ENCODE data around the gene TXNRD1. TPM values are rescaled to one million over a fixed set of nuclear protein-coding genes. Genes with fewer than 3 reads are reported as not detected.

The TXNRD1 gene
- total RNA-seq, 2 donors from 2014 or later = 83.4 to 144 TPM

DNA sequence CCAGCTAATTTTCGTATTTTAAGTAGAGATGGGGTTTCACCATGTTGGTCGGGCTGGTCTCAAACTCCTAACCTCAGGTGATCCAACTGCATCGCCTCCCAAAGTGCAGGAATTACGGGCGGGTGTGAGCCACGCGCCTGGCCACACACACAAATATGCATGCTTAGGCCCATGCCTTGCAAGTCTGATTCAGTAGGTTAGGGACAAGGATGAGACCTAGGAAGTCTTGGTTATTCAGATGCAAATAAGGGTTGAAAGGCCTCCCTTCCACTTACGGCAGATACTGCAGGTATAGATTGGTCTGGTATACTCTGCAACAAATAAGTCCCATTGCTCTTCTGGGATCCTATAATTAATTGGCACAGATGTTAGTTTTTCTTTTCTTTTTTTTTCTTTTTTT lies 32.9 kb downstream of the TXNRD1 start:
- Histone ChIP-seq H3K4me1 (ENCODE audit: control insufficient read depth, insufficient read depth, low read length) (no peaks in the 10 kb centered on the region), H3K9ac (ENCODE audit: extremely low read depth, low read length, poor library complexity, severe bottlenecking) (no peak overlapping the region), H3K36me3 (ENCODE audit: control insufficient read depth, insufficient read depth, low read length) (no peaks in the 10 kb centered on the region), H3K9me3 (ENCODE audit: control insufficient read depth, low read length) (no peaks in the 10 kb centered on the region), H3K27ac (ENCODE audit: low read depth, low read length) (no peak overlapping the region), H3K27me3 (ENCODE audit: control insufficient read depth, insufficient read depth, low read length, poor library complexity, severe bottlenecking) (no peaks in the 10 kb centered on the region), H3K4me3 (ENCODE audit: low read length) (no peak overlapping the region)
- H3K9me3 Mint-ChIP-seq = no peaks in the 10 kb centered on the region
- H3K27ac Mint-ChIP-seq = no peak overlapping the region
- H3K36me3 Mint-ChIP-seq (ENCODE audit: low read depth) = no peaks in the 10 kb centered on the region
- peaks cover 13% of the 10 kb centered on the region for H3K4me1 Mint-ChIP-seq
- no peak overlapping the region for H3K4me3 Mint-ChIP-seq
- DNase-seq = peak; percentile 75
- 87 to 90% methylated on average over 5 to 8 of the region's 8 CpGs for WGBS, 2 experiments (ENCODE audit: insufficient coverage in 1 of 2, insufficient read length in 1 of 2)
- TF ChIP-seq, protein P1, sequence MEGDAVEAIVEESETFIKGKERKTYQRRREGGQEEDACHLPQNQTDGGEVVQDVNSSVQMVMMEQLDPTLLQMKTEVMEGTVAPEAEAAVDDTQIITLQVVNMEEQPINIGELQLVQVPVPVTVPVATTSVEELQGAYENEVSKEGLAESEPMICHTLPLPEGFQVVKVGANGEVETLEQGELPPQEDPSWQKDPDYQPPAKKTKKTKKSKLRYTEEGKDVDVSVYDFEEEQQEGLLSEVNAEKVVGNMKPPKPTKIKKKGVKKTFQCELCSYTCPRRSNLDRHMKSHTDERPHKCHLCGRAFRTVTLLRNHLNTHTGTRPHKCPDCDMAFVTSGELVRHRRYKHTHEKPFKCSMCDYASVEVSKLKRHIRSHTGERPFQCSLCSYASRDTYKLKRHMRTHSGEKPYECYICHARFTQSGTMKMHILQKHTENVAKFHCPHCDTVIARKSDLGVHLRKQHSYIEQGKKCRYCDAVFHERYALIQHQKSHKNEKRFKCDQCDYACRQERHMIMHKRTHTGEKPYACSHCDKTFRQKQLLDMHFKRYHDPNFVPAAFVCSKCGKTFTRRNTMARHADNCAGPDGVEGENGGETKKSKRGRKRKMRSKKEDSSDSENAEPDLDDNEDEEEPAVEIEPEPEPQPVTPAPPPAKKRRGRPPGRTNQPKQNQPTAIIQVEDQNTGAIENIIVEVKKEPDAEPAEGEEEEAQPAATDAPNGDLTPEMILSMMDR (conservative IDR thresholded peaks at IDR 0.05) = no peak
- H3K27me3 Mint-ChIP-seq (ENCODE audit: insufficient read depth) = no peaks in the 10 kb centered on the region

DNA sequence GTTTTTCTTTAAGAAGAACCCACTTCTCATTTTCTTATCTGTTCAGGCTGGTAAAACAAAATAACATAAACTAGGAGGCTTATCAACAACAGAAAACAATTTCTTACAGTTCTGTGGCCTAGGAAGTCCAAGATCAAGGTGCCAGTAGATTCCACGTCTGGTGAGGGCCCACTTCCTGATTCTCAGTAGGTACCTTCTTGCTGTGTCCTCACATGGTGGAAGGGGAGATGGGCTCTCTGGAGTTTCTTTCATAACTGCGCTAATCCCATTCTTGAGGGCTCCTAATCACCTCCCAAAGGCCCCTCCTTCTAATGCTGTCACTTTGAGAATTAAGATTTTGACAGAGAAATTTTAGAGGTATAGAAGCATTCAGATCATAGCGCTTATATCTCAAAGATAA lies 33.4 kb downstream of the TXNRD1 start:
- Mint-ChIP-seq H3K9me3 (no peaks in the 10 kb centered on the region), H3K27me3 (ENCODE audit: insufficient read depth) (no peaks in the 10 kb centered on the region), H3K4me3 (no peak overlapping the region), H3K4me1 (peaks cover 10% of the 10 kb centered on the region), H3K36me3 (ENCODE audit: low read depth) (no peaks in the 10 kb centered on the region), H3K27ac (no peak overlapping the region)
- H3K9ac ChIP-seq (ENCODE audit: extremely low read depth, low read length, poor library complexity, severe bottlenecking) = no peak overlapping the region
- 83% methylated on average over 2 of the region's 3 CpGs; no CpG with 5 or more reads in 1 of the 2 experiments for WGBS, 2 experiments (ENCODE audit: insufficient coverage in 1 of 2, insufficient read length in 1 of 2)
- TF ChIP-seq, protein P1 (conservative IDR thresholded peaks at IDR 0.05) = no peak
- H3K36me3 ChIP-seq (ENCODE audit: control insufficient read depth, insufficient read depth, low read length) = no peaks in the 10 kb centered on the region
- no peak overlapping the region for H3K4me3 ChIP-seq (ENCODE audit: low read length)
- no peaks in the 10 kb centered on the region for H3K4me1 ChIP-seq (ENCODE audit: control insufficient read depth, insufficient read depth, low read length)
- no peaks in the 10 kb centered on the region for H3K27me3 ChIP-seq (ENCODE audit: control insufficient read depth, insufficient read depth, low read length, poor library complexity, severe bottlenecking)
- H3K9me3 ChIP-seq (ENCODE audit: control insufficient read depth, low read length) = no peaks in the 10 kb centered on the region
- H3K27ac ChIP-seq (ENCODE audit: low read depth, low read length) = no peak overlapping the region
- no peak for DNase-seq

DNA sequence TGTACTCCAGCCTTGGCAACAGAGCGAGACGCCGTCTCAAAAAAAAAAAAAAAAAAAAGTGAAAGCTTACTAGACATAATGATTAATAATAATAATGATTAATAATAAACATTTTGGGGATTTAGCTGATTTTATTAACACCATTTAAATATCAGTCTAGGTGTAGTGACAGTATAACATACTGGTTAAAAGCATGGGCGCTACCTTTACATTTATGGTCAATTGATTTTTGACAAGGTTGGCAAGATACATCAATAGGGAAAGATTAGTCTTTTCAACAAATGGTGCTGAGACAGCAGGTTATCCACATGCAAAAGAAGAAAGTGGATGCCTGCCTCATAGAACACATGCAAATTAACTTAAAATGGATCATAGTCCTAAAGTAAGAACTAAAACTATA lies 34.3 kb downstream of the TXNRD1 start:
- H3K9ac ChIP-seq (ENCODE audit: extremely low read depth, low read length, poor library complexity, severe bottlenecking) = no peak overlapping the region
- Mint-ChIP-seq H3K9me3 (no peaks in the 10 kb centered on the region), H3K4me3 (no peak overlapping the region), H3K4me1 (peaks cover 7% of the 10 kb centered on the region), H3K36me3 (ENCODE audit: low read depth) (no peaks in the 10 kb centered on the region), H3K27ac (no peak overlapping the region), H3K27me3 (ENCODE audit: insufficient read depth) (no peaks in the 10 kb centered on the region)
- H3K4me1 ChIP-seq (ENCODE audit: control insufficient read depth, insufficient read depth, low read length) = no peaks in the 10 kb centered on the region
- H3K9me3 ChIP-seq (ENCODE audit: control insufficient read depth, low read length) = no peaks in the 10 kb centered on the region
- no peaks in the 10 kb centered on the region for H3K27me3 ChIP-seq (ENCODE audit: control insufficient read depth, insufficient read depth, low read length, poor library complexity, severe bottlenecking)
- no peak overlapping the region for H3K27ac ChIP-seq (ENCODE audit: low read depth, low read length)
- no peaks in the 10 kb centered on the region for H3K36me3 ChIP-seq (ENCODE audit: control insufficient read depth, insufficient read depth, low read length)
- no peak for DNase-seq
- no peak overlapping the region for H3K4me3 ChIP-seq (ENCODE audit: low read length)
- TF ChIP-seq, protein P1 (conservative IDR thresholded peaks at IDR 0.05) = no peak
- WGBS, 2 experiments (ENCODE audit: insufficient coverage in 1 of 2, insufficient read length in 1 of 2) = 91% methylated on average over 1 of the region's 4 CpGs; no CpG with 5 or more reads in 1 of the 2 experiments
